GM12878 (cell line): Measurements from ENCODE around the gene B3GNT9. TPM values are rescaled to one million over a fixed set of nuclear protein-coding genes. Genes with fewer than 3 reads are reported as not detected.

Source experiments
- ATAC-seq: fragments of 200-7000 bp; cut with Tn5 transposase; 3 replicates; pipeline ENCODE4 v1.9.1; 2020; ENCODE audit warnings: mild to moderate bottlenecking, moderate library complexity
- BruUV-seq: library from RNA; stranded (reverse); fragments of 400-500 nt; replicated peaks from 2 replicates; lab custom pipeline; 2021; lab: Mats Ljungman, UMichigan
- CTCF ChIA-PET: fragments of 300-600 bp; sonication (Branson Sonifier 250); formaldehyde crosslinking; extraction: SDS; loops from one replicate; lab custom pipeline; 2021; ENCODE audit warnings: inconsistent platforms; lab: Yijun Ruan, JAX
- POLR2A ChIA-PET: fragments of 350-600 bp; formaldehyde crosslinking; extraction: SDS; loops from one replicate; lab custom pipeline; 2021; ENCODE audit warnings: inconsistent platforms; lab: Charles Lee
- RAD21 ChIA-PET: fragments of 300-600 bp; sonication (Branson Sonifier 250); formaldehyde crosslinking; loops from one replicate; lab custom pipeline; 2023; ENCODE audit warnings: antibody characterized with exemption; ENCODE audit not compliant: unreplicated experiment; lab: Charles Lee
- SMC1A ChIA-PET: fragments of 300-600 bp; sonication (Branson Sonifier 250); formaldehyde crosslinking; loops from one replicate; lab custom pipeline; 2023; ENCODE audit not compliant: unreplicated experiment, uncharacterized antibody; lab: Charles Lee
- DNase-seq: peaks from one replicate; pipeline ENCODE4 v3.0.0-alpha.2; 2011; ENCODE audit warnings: low read depth, low spot score
- FAIRE-seq: peaks from 3 replicates; lab custom pipeline; 2011; peaks lifted over from hg19 to GRCh38; lab: Jason Lieb, UNC
- H2AFZ ChIP-seq: 2 replicates; pipeline ENCODE4 v1.6.0; 2011; ENCODE audit warnings: low read depth, low read length, control low read depth; ENCODE audit not compliant: control insufficient read depth
- H3K27ac ChIP-seq: 2 replicates; pipeline ENCODE4 v1.5.1; 2011; ENCODE audit warnings: control low read depth; ENCODE audit not compliant: control insufficient read depth, insufficient read depth
- H3K27me3 ChIP-seq, 2 experiments: replicated peaks in 1 of 2; 2 replicates each; pipeline versions ENCODE4 v1.6.0 to v1.6.1; 2011; ENCODE audit warnings: low read length in 1 of 2; ENCODE audit not compliant: control insufficient read depth in 2 of 2, insufficient read depth in 2 of 2
- H3K36me3 ChIP-seq, 2 experiments: 2 replicates each; pipeline ENCODE4 v1.5.1; 2011; ENCODE audit warnings: low read length in 1 of 2; ENCODE audit not compliant: control insufficient read depth in 2 of 2, insufficient read depth in 2 of 2
- H3K4me1 ChIP-seq: 2 replicates; pipeline ENCODE4 v1.6.1; 2011; ENCODE audit warnings: mild to moderate bottlenecking, low read length, moderate library complexity, mixed read lengths; ENCODE audit not compliant: control insufficient read depth, insufficient read depth
- H3K4me2 ChIP-seq: 2 replicates; pipeline ENCODE4 v1.6.0; 2011; ENCODE audit warnings: control low read depth; ENCODE audit not compliant: control insufficient read depth, insufficient read depth
- H3K4me3 ChIP-seq: fragments of 200-600 bp; sonication (generic); 2 replicates; pipeline ENCODE4 v1.5.1; 2016
- H3K79me2 ChIP-seq: 2 replicates; pipeline ENCODE4 v1.6.0; 2011; ENCODE audit warnings: low read length; ENCODE audit not compliant: control insufficient read depth, insufficient read depth
- H3K9ac ChIP-seq: 2 replicates; pipeline ENCODE4 v1.8.0; 2011; ENCODE audit warnings: low read length, control low read depth, mixed read lengths; ENCODE audit not compliant: control insufficient read depth, insufficient read depth
- H3K9me3 ChIP-seq: replicated peaks from 3 replicates; pipeline ENCODE4 v1.5.1; 2011; ENCODE audit warnings: mild to moderate bottlenecking, low read length; ENCODE audit not compliant: control insufficient read depth, insufficient read depth
- H4K20me1 ChIP-seq: 2 replicates; pipeline ENCODE4 v1.6.0; 2011; ENCODE audit not compliant: control insufficient read depth, insufficient read depth
- BMI1 ChIP-seq: fragments of 450-650 bp; IDR thresholded peaks from 2 replicates; pipeline ENCODE4 v1.6.1; 2016; ENCODE audit warnings: mild to moderate bottlenecking, moderate library complexity, borderline replicate concordance
- E4F1 ChIP-seq: fragments of 450-650 bp; IDR thresholded peaks from 2 replicates; pipeline ENCODE4 v1.6.1; 2018; ENCODE audit warnings: borderline replicate concordance, mild to moderate bottlenecking; ENCODE audit not compliant: partially characterized antibody
- KLF5 ChIP-seq: fragments of 450-650 bp; IDR thresholded peaks from 2 replicates; pipeline ENCODE4 v1.6.1; 2014; ENCODE audit warnings: mild to moderate bottlenecking; ENCODE audit not compliant: partially characterized antibody
- LARP7 ChIP-seq: fragments of 450-650 bp; IDR thresholded peaks from 2 replicates; pipeline ENCODE4 v1.6.1; 2017; ENCODE audit warnings: mild to moderate bottlenecking
- MEF2A ChIP-seq: IDR thresholded peaks from 2 replicates; pipeline ENCODE4 v1.6.1; 2011; ENCODE audit warnings: low read depth, mild to moderate bottlenecking, low read length, moderate library complexity; ENCODE audit not compliant: insufficient read depth
- NR2C2 ChIP-seq: IDR thresholded peaks from 2 replicates; pipeline ENCODE4 v1.6.1; 2011; ENCODE audit warnings: borderline replicate concordance, low read depth; ENCODE audit not compliant: control insufficient read depth, insufficient read length
- RAD51 ChIP-seq: fragments of 450-650 bp; IDR thresholded peaks from 2 replicates; pipeline ENCODE4 v1.6.1; 2016; ENCODE audit warnings: moderate library complexity, mild to moderate bottlenecking, inconsistent platforms
- ZBTB4 ChIP-seq: fragments of 450-650 bp; formaldehyde crosslinking; IDR thresholded peaks from 2 replicates; pipeline ENCODE4 v1.4.0; 2022; ENCODE audit warnings: mild to moderate bottlenecking, moderate library complexity
- ZNF274 ChIP-seq: IDR thresholded peaks from one replicate; pipeline ENCODE4 v1.8.0; 2011; ENCODE audit not compliant: insufficient read length, insufficient read depth
- ZNF687 ChIP-seq: fragments of 450-650 bp; IDR thresholded peaks from 2 replicates; pipeline ENCODE4 v1.6.1; 2017; ENCODE audit warnings: mild to moderate bottlenecking, moderate library complexity
- WGBS: methylation state at CpG from one replicate; pipeline ENCODE4 v1.1.6; 2016; ENCODE audit warnings: low lambda C conversion rate; ENCODE audit not compliant: insufficient replicate concordance, insufficient coverage; ENCODE audit errors: missing lambda C conversion rate; 5-methylcytosine and 5-hydroxymethylcytosine counted together
- in situ Hi-C: fragments of 300-500 bp; cut with MboI; formaldehyde crosslinking; loops from 9 replicates; pipeline ENCODE4 v1.14.3; 2018; ENCODE audit warnings: mixed read lengths
- intact Hi-C: fragments of 100-400 bp; cut with micrococcal nuclease; formaldehyde crosslinking; loops from one replicate; pipeline ENCODE4 v1.14.2; 2022; ENCODE audit not compliant: unreplicated experiment
- polyA plus RNA-seq, 11 experiments: library from polyadenylated mRNA; depleted of rRNA in 4 of 11; unstranded in 6 of 11; stranded (reverse) in 5 of 11; fragments of >200 nt; fragmentation: Nextera tagmentation in 4 of 11; fragmentation: Illumina TruSeq in 1 of 11; extraction: Ambion mirVana in 4 of 11; extraction: Trizol in 1 of 11; gene quantifications; 1 replicate in 1 of 11; 2 replicates in 10 of 11; pipeline versions ENCODE4 v1.2.1 to v1.2.3, GENCODE V29; 2011 to 2016; ENCODE audit warnings: inconsistent platforms in 2 of 11, missing spikeins in 2 of 11, low read depth in 1 of 11
- total RNA-seq, 4 experiments: library from RNA; depleted of rRNA in 3 of 4; stranded (reverse); fragments of >200 nt in 3 of 4; fragmentation: Illumina TruSeq in 1 of 4; extraction: Trizol in 1 of 4; gene quantifications; 2 replicates each; pipeline versions ENCODE4 v1.2.1 to v1.2.3, GENCODE V29; 2013 to 2021

B3GNT9 gene
- total and polyA plus RNA-seq, 10 of the 15 experiments (the other 5 are each of a cell fraction or from before 2014, with no cell fraction given) = 0.08 to 5.0 (median 1.9) TPM

- no peak for TF ChIP-seq E4F1
- no peak for TF ChIP-seq ZBTB4 (CRISPR knock-in tag)
- TF ChIP-seq, all 136 proteins: peak for 0
Observed at GRCh38 chr16:67116388-67117311, 34.1 kb downstream of the B3GNT9 start (continued).

GRCh38 chr16:67115639-67116038 lies 35.2 kb downstream of the B3GNT9 start:
- Histone ChIP-seq H3K36me3 (no peaks in the 10 kb centered on the region; a peak in 2 of 4 replicates), H3K9ac (no peak overlapping the region), H3K27ac (no peak overlapping the region), H3K9me3 (no peaks in the 10 kb centered on the region), H3K4me1 (peaks cover 3% of the 10 kb centered on the region; the same call in 1 of the 2 replicates), H2AFZ (no peak overlapping the region), H4K20me1 (no peaks in the 10 kb centered on the region), H3K27me3 (no peaks in the 10 kb centered on the region), H3K79me2 (peaks cover 13% of the 10 kb centered on the region), H3K4me2 (no peak overlapping the region), H3K4me3 (no peak overlapping the region)
- ChIA-PET CTCF (interaction anchor here (1.0 to 2.9 kb wide), 6 partner anchors 14 to 161 kb away, joined by 4 to 12 read pairs (median 4); no protein-coding TSS in a partner anchor), RAD21 (interaction anchor here (0.6 kb wide), 1 partner anchor 159 kb away, joined by 3 read pairs; no protein-coding TSS in a partner anchor), POLR2A (no interaction called here), SMC1A (interaction anchor here (0.7 to 2.1 kb wide), 4 partner anchors 8 to 97 kb away, joined by 3 to 8 read pairs (median 3); no protein-coding TSS in a partner anchor)
- intact Hi-C loops (no loop called here), in situ Hi-C loops (no loop called here)
- 86% methylated on average over 7 of the region's 7 CpGs for WGBS
- ATAC-seq (no peak), FAIRE-seq (no peak), DNase-seq (no peak)
- no TSS peak for BruUV-seq
- no peak for TF ChIP-seq RAD51
- TF ChIP-seq MEF2A = no peak
- no peak for TF ChIP-seq ZNF274
- TF ChIP-seq ZNF687 = no peak
- no peak for TF ChIP-seq KLF5
- TF ChIP-seq NR2C2 = no peak
- TF ChIP-seq BMI1 = no peak
- TF ChIP-seq LARP7 = no peak
